ENCODE data around the gene EFCAB9. TPM values are rescaled to one million over a fixed set of nuclear protein-coding genes. Genes with fewer than 3 reads are reported as not detected.
"Not testable (repeated sequence)": the region's sequence is repeated elsewhere in the genome, so short reads cannot be mapped to it uniquely, and the experiment has no call there.

Gene EFCAB9
- total RNA-seq, 4 donors from 2014 or later = not detected

GRCh38 chr5:172153695-172154094 is 40.3 kb upstream of the EFCAB9 start:
- H3K36me3 ChIP-seq = no peaks in the 10 kb centered on the region
- TF ChIP-seq POLR2AphosphoS5 (IDR thresholded peaks at IDR 0.05) (no peak), POLR2A (IDR thresholded peaks at IDR 0.05) (no peak), EP300 (IDR thresholded peaks at IDR 0.05) (no peak)
- TF ChIP-seq, protein P1, sequence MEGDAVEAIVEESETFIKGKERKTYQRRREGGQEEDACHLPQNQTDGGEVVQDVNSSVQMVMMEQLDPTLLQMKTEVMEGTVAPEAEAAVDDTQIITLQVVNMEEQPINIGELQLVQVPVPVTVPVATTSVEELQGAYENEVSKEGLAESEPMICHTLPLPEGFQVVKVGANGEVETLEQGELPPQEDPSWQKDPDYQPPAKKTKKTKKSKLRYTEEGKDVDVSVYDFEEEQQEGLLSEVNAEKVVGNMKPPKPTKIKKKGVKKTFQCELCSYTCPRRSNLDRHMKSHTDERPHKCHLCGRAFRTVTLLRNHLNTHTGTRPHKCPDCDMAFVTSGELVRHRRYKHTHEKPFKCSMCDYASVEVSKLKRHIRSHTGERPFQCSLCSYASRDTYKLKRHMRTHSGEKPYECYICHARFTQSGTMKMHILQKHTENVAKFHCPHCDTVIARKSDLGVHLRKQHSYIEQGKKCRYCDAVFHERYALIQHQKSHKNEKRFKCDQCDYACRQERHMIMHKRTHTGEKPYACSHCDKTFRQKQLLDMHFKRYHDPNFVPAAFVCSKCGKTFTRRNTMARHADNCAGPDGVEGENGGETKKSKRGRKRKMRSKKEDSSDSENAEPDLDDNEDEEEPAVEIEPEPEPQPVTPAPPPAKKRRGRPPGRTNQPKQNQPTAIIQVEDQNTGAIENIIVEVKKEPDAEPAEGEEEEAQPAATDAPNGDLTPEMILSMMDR (IDR thresholded peaks at IDR 0.05) = no peak
- H3K4me1 ChIP-seq = peaks cover 7% of the 10 kb centered on the region
- no peak for DNase-seq (ENCODE audit: low spot score in 2 of 2)
- H3K27me3 ChIP-seq = no peaks in the 10 kb centered on the region
- H3K4me3 ChIP-seq = no peak overlapping the region
- H3K27ac ChIP-seq = no peak overlapping the region
- 96% methylated on average over 3 of the region's 3 CpGs for WGBS
- H3K9me3 ChIP-seq = no peaks in the 10 kb centered on the region

DNA sequence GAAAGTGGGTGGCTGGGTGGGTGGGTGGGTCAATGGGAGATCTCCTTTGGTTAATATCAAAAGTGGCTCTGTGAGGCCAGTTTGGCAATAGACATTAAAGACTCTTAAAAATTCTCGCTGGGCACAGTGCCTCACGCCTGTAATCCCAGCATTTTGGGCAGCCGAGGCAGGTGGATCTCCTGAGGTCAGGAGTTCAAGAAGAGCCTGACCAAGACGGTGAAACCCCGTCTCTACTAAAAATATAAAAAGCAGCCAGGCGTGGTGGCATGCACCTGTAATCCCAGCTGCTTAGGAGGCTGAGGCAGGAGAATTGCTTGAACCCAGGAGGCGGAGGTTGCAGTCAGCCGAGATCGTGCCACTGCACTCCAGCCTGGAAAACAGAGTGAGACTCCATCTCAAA is 38.9 kb upstream of the EFCAB9 start:
- not testable (repeated sequence) for H3K4me1 ChIP-seq, H3K27ac ChIP-seq, H3K27me3 ChIP-seq, H3K4me3 ChIP-seq, H3K36me3 ChIP-seq, H3K9me3 ChIP-seq
- DNase-seq (ENCODE audit: low spot score in 2 of 2) = peak in 1 of 2 donors; percentile 16
- 89% methylated on average over 9 of the region's 9 CpGs for WGBS

DNA sequence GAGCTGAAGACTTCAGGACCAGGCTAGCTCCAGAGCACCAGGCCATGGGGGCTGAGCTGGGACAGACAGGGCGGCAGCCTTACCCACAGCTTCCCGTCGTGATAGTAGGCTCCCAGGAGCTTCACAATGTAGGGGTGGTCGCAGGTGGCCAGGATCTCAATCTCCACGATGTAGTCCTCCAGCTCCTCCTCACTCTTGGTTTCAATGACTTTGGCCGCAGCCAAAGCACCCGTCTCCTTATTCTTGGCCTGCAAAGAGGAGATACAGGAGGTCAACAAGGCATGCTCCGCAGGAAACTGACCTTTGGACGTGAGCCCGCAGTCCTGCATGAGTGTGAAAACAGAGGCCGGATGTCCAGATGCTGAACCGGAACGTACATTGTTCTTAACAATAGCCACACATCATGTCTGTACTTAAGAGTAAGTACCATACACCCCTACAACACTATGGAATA is 37.4 kb upstream of the EFCAB9 start:
- 96% methylated on average over 13 of the region's 13 CpGs for WGBS
- Histone ChIP-seq H3K27me3 (no peaks in the 10 kb centered on the region), H3K36me3 (no peaks in the 10 kb centered on the region), H3K9me3 (no peaks in the 10 kb centered on the region), H3K4me3 (no peak overlapping the region), H3K27ac (no peak overlapping the region), H3K4me1 (peaks cover 3% of the 10 kb centered on the region)
- TF ChIP-seq, protein P1 (IDR thresholded peaks at IDR 0.05) = no peak
- no peak for TF ChIP-seq EP300 (IDR thresholded peaks at IDR 0.05)
- no peak for TF ChIP-seq POLR2A (IDR thresholded peaks at IDR 0.05)
- no peak for TF ChIP-seq POLR2AphosphoS5 (IDR thresholded peaks at IDR 0.05)
- peak in 1 of 2 donors; percentile 31 for DNase-seq (ENCODE audit: low spot score in 2 of 2)

DNA sequence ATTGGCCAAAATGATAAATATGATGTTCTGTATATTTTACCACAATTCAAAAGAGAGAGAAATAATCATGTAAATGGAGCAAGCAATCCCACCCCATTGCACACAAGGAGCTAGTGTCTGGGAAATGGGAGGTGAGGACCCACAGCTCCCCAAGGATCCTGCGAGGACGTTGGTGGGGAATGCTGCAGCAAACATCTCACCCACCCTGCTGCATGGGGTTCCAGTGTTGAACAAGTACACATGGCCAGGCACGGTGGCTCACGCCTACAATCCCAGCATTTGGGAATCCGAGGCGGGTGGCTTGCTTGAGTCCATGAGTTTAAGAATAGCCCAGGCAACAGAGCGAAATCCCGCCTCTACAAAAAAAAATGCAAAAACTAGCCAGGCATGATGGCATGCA is 35.0 kb upstream of the EFCAB9 start:
- H3K9me3 ChIP-seq = no peaks in the 10 kb centered on the region
- H3K27me3 ChIP-seq = no peaks in the 10 kb centered on the region
- no peak overlapping the region for H3K27ac ChIP-seq
- DNase-seq (ENCODE audit: low spot score in 2 of 2) = no peak
- 92% methylated on average over 8 of the region's 8 CpGs for WGBS
- TF ChIP-seq POLR2A (IDR thresholded peaks at IDR 0.05) (no peak), EP300 (IDR thresholded peaks at IDR 0.05) (no peak), POLR2AphosphoS5 (IDR thresholded peaks at IDR 0.05) (no peak)
- TF ChIP-seq, protein P1 (IDR thresholded peaks at IDR 0.05) = no peak
- H3K36me3 ChIP-seq = no peaks in the 10 kb centered on the region
- peaks cover 12% of the 10 kb centered on the region for H3K4me1 ChIP-seq
- H3K4me3 ChIP-seq = no peak overlapping the region

GRCh38 chr5:172160506-172160905 is 33.5 kb upstream of the EFCAB9 start:
- Histone ChIP-seq H3K9me3 (no peaks in the 10 kb centered on the region), H3K27me3 (no peaks in the 10 kb centered on the region), H3K27ac (no peak overlapping the region), H3K4me3 (no peak overlapping the region), H3K36me3 (no peaks in the 10 kb centered on the region), H3K4me1 (peaks cover 19% of the 10 kb centered on the region)
- DNase-seq (ENCODE audit: low spot score in 2 of 2) = no peak
- TF ChIP-seq POLR2A (IDR thresholded peaks at IDR 0.05) = no peak
- no peak for TF ChIP-seq EP300 (IDR thresholded peaks at IDR 0.05)
- no peak for TF ChIP-seq POLR2AphosphoS5 (IDR thresholded peaks at IDR 0.05)
- TF ChIP-seq, protein P1 (IDR thresholded peaks at IDR 0.05) = no peak
- WGBS = 71% methylated on average over 9 of the region's 9 CpGs

DNA sequence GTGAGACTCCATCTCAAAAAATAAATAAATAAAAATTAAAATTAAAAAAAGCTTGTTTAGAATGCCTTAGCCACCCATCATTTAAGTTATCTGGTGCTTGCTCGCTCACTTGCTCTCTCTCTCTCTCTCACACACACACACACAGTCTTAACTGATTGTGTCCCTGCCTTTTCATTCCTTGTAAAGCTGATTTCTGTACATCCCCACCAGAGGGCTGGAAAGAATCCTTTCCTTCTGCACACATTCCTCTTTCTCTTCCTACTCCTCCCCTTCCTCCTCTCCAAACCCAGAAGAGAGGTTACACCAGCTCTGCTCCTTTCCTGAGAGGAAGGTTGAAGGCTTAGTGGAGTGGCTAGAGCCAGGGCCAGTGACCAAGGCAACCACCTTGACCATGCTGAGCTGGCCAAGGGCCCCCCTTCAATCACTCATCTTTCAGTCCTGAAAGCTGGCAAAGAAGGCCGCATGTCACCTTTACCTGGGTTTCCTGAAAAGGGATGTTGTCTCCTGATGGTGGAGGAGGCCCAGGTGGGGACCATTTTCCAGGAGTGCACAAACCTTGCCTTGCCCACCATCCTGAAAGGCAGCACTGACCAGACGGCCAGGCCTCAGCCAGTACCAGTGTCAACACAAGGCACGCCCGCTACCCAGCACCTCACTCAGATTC is 31.5 kb upstream of the EFCAB9 start:
- DNase-seq (ENCODE audit: low spot score in 2 of 2) = no peak
- Histone ChIP-seq H3K27me3 (no peaks in the 10 kb centered on the region), H3K27ac (no peak overlapping the region), H3K4me1 (peaks cover 21% of the 10 kb centered on the region), H3K36me3 (no peaks in the 10 kb centered on the region), H3K9me3 (no peaks in the 10 kb centered on the region), H3K4me3 (no peak overlapping the region)
- WGBS = 95% methylated on average over 5 of the region's 5 CpGs
- TF ChIP-seq POLR2A (IDR thresholded peaks at IDR 0.05) (no peak), EP300 (IDR thresholded peaks at IDR 0.05) (no peak), POLR2AphosphoS5 (IDR thresholded peaks at IDR 0.05) (no peak)
- TF ChIP-seq, protein P1 (IDR thresholded peaks at IDR 0.05) = no peak

All from suprapubic skin (tissue), 4 donors.